ENCODE data around the gene CXXC5. TPM values are rescaled to one million over a fixed set of nuclear protein-coding genes. Genes with fewer than 3 reads are reported as not detected.

Gene CXXC5
- total RNA-seq, 2 experiments from 2014 or later, result 1.4 to 1.7 TPM

GRCh38 chr5:139701056-139701741 is 53.0 kb downstream of the CXXC5 start:
- Mint-ChIP-seq H3K4me1 (peaks cover 14% of the 10 kb centered on the region), H3K36me3 (ENCODE audit: low read depth) (no peaks in the 10 kb centered on the region), H3K27ac (no peak overlapping the region), H3K4me3 (no peak overlapping the region), H3K9me3 (no peaks in the 10 kb centered on the region), H3K27me3 (peaks cover 41% of the 10 kb centered on the region)
- ChIA-PET CTCF (interaction anchor here (0.6 to 1.9 kb wide), 3 partner anchors 9 to 222 kb away, joined by 3 to 6 read pairs (median 3); no protein-coding TSS in a partner anchor), POLR2A (interaction anchor here (1.0 to 1.3 kb wide), 2 partner anchors 23 to 48 kb away, joined by 3 read pairs; no protein-coding TSS in a partner anchor)
- DNase-seq, result no peak

GRCh38 chr5:139702548-139702947 is 54.4 kb downstream of the CXXC5 start:
- H3K4me1 Mint-ChIP-seq, result peaks cover 9% of the 10 kb centered on the region
- no peaks in the 10 kb centered on the region for H3K9me3 Mint-ChIP-seq
- no peaks in the 10 kb centered on the region for H3K36me3 Mint-ChIP-seq (ENCODE audit: low read depth)
- H3K4me3 Mint-ChIP-seq, result no peak overlapping the region
- POLR2A ChIA-PET, result no interaction called here
- H3K27ac Mint-ChIP-seq, result no peak overlapping the region
- DNase-seq, result no peak
- peaks cover 38% of the 10 kb centered on the region for H3K27me3 Mint-ChIP-seq
- CTCF ChIA-PET, result interaction anchor here (0.9 kb wide), 1 partner anchor 67 kb away, joined by 3 read pairs; no protein-coding TSS in a partner anchor

GRCh38 chr5:139704748-139705147 is 56.6 kb downstream of the CXXC5 start:
- H3K36me3 Mint-ChIP-seq (ENCODE audit: low read depth), result no peaks in the 10 kb centered on the region
- peaks cover 36% of the 10 kb centered on the region for H3K27me3 Mint-ChIP-seq
- H3K4me1 Mint-ChIP-seq, result no peaks in the 10 kb centered on the region
- POLR2A ChIA-PET, result no interaction called here
- no peak overlapping the region for H3K27ac Mint-ChIP-seq
- CTCF ChIA-PET, result interaction anchor here (0.6 kb wide), 1 partner anchor 1675 kb away, joined by 3 read pairs; no protein-coding TSS in a partner anchor
- H3K9me3 Mint-ChIP-seq, result no peaks in the 10 kb centered on the region
- H3K4me3 Mint-ChIP-seq, result no peak overlapping the region
- no peak for DNase-seq

GRCh38 chr5:139705191-139705590 is 57.0 kb downstream of the CXXC5 start:
- Mint-ChIP-seq H3K36me3 (ENCODE audit: low read depth) (no peaks in the 10 kb centered on the region), H3K4me3 (no peak overlapping the region), H3K27ac (no peak overlapping the region), H3K4me1 (peaks cover 2% of the 10 kb centered on the region), H3K27me3 (peaks cover 39% of the 10 kb centered on the region), H3K9me3 (no peaks in the 10 kb centered on the region)
- DNase-seq, result no peak
- CTCF ChIA-PET, result no interaction called here
- POLR2A ChIA-PET, result no interaction called here

DNA sequence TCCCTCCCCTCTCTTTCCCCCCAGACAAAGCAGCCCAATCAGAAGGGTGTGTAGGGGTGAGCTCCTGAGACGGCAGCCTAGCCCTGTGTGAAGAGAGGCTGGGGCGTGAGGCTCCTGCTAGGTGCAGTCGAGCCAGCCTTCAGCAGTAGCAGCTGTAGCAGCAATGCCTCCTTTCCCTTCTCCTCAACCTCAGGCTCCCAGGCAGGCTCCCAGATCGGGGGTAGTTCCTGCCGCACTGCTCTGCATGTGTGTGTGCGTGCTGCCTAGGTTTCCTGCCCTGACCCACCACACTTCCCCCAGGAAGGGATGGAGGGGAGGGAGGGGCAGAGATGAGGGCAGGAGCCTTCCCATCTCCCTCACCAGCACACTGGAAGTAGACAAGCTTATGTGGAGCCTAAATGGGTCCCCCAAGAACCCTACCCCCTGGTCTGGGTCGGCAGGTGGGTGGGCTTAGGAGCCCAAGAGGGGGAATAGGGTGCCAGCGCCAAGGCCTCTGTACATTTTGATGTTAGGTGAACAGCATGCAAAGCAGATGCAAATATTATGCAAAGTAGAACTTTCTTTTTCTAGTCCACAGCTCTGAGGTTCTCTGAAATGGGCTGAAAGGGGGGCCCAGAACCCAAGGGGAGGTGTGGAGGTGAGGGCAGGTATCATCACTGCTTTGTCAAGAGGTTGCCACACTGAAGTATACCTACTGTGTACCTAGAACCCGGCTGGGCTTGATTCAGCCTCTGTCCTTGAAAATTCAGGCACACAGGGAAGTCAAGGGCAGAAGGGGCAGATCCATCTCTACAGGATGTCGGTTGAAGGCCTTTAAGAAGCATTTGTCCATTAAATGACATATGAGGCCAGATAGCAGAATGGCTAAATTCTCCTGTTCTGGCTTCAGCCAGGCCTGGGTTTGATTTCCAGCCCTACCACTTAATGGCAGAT is 57.8 kb downstream of the CXXC5 start:
- DNase-seq, result no peak
- Mint-ChIP-seq H3K27me3 (peaks cover 37% of the 10 kb centered on the region), H3K4me3 (no peak overlapping the region), H3K9me3 (no peaks in the 10 kb centered on the region), H3K36me3 (ENCODE audit: low read depth) (no peaks in the 10 kb centered on the region), H3K4me1 (peaks cover 6% of the 10 kb centered on the region), H3K27ac (no peak overlapping the region)
- POLR2A ChIA-PET, result no interaction called here
- CTCF ChIA-PET, result interaction anchor here (0.8 kb wide), 1 partner anchor 263 kb away, joined by 3 read pairs; no protein-coding TSS in a partner anchor

DNA sequence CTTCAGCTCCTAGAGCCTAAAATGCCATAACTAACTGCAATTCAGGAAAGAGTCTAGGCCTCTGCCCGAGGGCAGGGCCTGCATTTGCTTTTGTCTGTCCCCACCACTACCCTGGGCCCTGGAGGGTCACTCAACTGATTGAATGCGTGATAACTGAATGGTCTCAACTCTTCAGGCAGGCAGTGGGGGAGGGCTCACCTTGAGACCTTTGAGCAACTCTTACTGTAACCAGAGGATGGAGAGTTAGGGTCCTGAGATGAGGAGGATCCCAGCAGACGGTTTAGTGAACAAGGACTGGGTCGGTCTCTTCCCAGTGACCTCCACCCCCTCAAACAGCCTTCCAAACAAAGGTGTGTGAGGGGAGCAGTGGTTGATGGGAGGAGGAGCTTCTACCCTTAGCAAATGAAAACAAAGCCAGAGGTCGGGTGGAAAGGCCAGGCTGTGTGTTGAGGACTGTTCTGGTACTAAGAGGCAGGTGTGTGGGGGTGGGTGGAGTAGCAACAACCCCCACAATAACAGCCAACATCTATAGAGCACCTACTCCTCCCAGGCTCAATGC is 59.4 kb downstream of the CXXC5 start:
- POLR2A ChIA-PET, result no interaction called here

GRCh38 chr5:139708434-139708861 is 60.3 kb downstream of the CXXC5 start:
- no peak for DNase-seq
- Mint-ChIP-seq H3K4me3 (no peak overlapping the region), H3K27me3 (peaks cover 42% of the 10 kb centered on the region), H3K36me3 (ENCODE audit: low read depth) (no peaks in the 10 kb centered on the region), H3K27ac (no peak overlapping the region), H3K9me3 (no peaks in the 10 kb centered on the region), H3K4me1 (peaks cover 10% of the 10 kb centered on the region)
- CTCF ChIA-PET, result no interaction called here
- POLR2A ChIA-PET, result no interaction called here

More for the DNA sequence above, 59.4 kb downstream of the CXXC5 start:
- Mint-ChIP-seq H3K27ac (no peak overlapping the region), H3K27me3 (peaks cover 38% of the 10 kb centered on the region), H3K4me1 (peaks cover 10% of the 10 kb centered on the region), H3K4me3 (no peak overlapping the region), H3K36me3 (ENCODE audit: low read depth) (no peaks in the 10 kb centered on the region), H3K9me3 (no peaks in the 10 kb centered on the region)
- CTCF ChIA-PET, result no interaction called here
- DNase-seq, result no peak

GRCh38 chr5:139708877-139709581 is 60.9 kb downstream of the CXXC5 start:
- Mint-ChIP-seq H3K4me1 (peaks cover 10% of the 10 kb centered on the region), H3K27me3 (peaks cover 43% of the 10 kb centered on the region), H3K4me3 (no peak overlapping the region), H3K9me3 (no peaks in the 10 kb centered on the region), H3K36me3 (ENCODE audit: low read depth) (no peaks in the 10 kb centered on the region), H3K27ac (no peak overlapping the region)
- ChIA-PET CTCF (no interaction called here), POLR2A (no interaction called here)
- no peak for DNase-seq

- ChIA-PET CTCF (interaction anchor here (1.1 to 2.3 kb wide), 4 partner anchors 9 to 135 kb away, joined by 3 to 11 read pairs (median 6); no protein-coding TSS in a partner anchor), POLR2A (interaction anchor here (1.1 to 1.6 kb wide), 2 partner anchors 12 to 1134 kb away, joined by 3 read pairs; partner anchors contain the start of gene HSPA9)
- DNase-seq, result no peak
- H3K36me3 Mint-ChIP-seq (ENCODE audit: low read depth), result no peaks in the 10 kb centered on the region
- H3K4me1 Mint-ChIP-seq, result peaks cover 10% of the 10 kb centered on the region
- no peak overlapping the region for H3K27ac Mint-ChIP-seq
- H3K4me3 Mint-ChIP-seq, result no peak overlapping the region
- H3K27me3 Mint-ChIP-seq, result peaks cover 45% of the 10 kb centered on the region
- no peaks in the 10 kb centered on the region for H3K9me3 Mint-ChIP-seq
Observed at GRCh38 chr5:139709582-139710318, 61.6 kb downstream of the CXXC5 start.

DNA sequence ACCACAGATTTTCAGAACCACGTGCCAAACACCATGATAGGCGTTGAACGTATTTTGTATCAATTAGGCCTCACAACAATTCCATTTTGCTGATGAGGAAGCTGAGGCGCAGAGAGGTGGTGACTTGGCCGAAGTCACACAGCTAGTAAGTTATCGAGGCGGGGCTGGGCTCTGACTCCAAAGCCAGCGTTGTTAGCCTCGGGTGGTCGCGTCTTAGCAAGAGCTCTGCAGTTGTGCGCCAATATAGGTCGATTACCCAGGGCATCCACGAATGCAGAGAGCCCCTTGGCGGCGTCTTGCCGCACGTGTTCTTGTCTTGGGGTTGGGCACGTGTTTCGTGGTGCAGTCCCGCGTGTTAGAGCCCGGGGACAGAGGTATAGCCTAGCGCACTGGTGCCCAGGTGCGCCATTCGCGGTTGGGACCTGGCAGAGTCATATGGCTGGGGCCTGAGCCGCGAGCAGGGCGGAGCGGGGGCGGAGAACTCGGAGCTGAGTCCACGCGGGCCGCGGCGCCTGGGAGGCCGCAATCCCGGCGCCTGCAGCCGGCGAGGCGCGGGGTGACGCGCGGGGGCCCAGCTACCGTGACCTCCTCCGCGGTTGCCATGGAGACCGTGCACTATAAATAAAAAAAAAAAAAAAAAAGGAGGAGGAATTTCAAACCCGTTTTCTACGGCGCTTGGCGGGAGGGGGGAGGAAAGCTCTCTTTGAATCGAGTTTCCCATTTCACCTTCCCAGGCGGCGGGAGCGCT is 62.3 kb downstream of the CXXC5 start:
- H3K9me3 Mint-ChIP-seq, result no peaks in the 10 kb centered on the region
- CTCF ChIA-PET, result interaction anchor here (0.7 to 2.3 kb wide), 6 partner anchors 9 to 186 kb away, joined by 3 to 11 read pairs (median 5); no protein-coding TSS in a partner anchor
- H3K4me3 Mint-ChIP-seq, result no peak overlapping the region
- POLR2A ChIA-PET, result interaction anchor here (1.0 to 1.6 kb wide), 4 partner anchors 10 to 1135 kb away, joined by 3 read pairs; partner anchors contain the start of gene HSPA9
- H3K4me1 Mint-ChIP-seq, result peaks cover 10% of the 10 kb centered on the region
- no peaks in the 10 kb centered on the region for H3K36me3 Mint-ChIP-seq (ENCODE audit: low read depth)
- peak; percentile 28 for DNase-seq
- H3K27me3 Mint-ChIP-seq, result peaks cover 45% of the 10 kb centered on the region
- no peak overlapping the region for H3K27ac Mint-ChIP-seq
